ENCODE data around the gene DLG2.
"Not testable (repeated sequence)": the region's sequence is repeated elsewhere in the genome, so short reads cannot be mapped to it uniquely, and the experiment has no call there.

Gene DLG2

DNA sequence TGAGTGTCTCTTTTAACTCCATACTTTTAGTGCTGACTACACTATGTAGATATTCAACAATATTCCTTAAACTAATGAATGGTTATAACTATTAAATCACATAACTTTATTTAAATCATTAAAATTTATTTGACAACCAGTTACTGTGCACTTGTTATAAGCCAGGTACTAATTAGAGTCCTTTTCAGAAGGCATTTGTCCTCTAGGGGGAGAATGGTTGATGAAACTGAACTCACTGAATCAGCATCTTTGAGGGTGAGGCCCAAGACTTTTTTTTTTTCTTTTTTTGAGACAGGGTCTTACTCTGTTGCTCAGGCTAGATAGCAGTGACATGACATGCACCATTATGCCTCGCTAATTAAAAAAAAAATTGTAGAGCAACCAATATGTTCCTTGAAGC, 1825.3 kb downstream of the DLG2 start:
- no peak for DNase-seq

DNA sequence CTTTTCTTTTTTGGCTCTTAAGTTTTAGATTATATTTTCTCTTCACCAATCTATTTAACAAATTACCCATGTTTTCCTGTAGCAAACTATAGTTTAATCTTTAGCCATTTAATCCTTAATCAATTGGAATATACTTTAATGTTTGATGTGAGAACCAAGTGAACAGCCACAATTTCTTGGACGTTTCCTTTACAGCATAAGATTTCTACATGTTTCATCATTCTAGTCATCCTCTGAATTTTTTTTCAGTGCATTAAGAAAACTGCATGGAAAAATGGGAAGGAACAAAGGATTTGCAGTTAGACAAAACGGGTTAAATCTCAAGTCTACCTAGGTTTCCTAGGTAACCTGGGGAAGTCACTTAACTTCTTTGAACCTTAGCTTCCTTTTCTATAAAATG, 1833.8 kb downstream of the DLG2 start:
- DNase-seq: no peak

DNA sequence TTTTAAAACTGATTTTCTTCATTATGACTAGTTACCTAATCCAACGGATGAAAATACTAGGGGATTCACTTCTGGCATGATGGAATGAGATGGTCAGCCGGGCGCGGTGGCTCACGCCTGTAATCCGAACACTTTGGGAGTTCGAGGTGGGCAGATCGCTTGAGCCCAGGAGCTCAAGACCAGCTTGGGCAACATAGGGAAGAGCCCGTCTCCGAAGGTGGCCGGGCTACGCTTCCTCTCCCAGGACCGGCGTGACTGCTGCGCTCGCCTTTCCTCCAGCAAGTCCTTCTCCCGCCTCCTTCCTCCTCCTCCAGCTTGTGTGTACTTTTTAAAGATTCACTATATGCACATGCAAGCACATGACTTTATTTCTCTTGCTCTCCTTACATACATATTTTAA, 1835.6 kb downstream of the DLG2 start:
- no peak for DNase-seq

DNA sequence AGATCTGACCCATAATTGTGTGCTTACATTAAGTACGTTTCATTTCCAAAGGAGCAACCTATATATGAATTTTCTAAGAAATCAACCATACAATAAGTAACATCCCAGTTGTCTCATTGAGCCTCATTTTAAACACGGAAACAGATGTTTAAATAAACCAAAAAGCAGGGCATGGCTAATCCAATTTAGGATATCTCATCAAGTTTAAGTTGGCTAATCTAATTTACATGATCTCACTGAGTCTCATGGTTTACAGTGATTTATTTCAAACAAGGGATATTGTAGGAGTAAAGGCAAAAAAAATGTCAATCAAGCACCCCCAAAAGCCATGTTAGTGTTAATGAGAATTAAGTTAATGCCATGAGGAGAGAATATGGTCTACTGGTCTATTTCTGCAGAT, 1841.2 kb downstream of the DLG2 start:
- no peak for DNase-seq

DNA sequence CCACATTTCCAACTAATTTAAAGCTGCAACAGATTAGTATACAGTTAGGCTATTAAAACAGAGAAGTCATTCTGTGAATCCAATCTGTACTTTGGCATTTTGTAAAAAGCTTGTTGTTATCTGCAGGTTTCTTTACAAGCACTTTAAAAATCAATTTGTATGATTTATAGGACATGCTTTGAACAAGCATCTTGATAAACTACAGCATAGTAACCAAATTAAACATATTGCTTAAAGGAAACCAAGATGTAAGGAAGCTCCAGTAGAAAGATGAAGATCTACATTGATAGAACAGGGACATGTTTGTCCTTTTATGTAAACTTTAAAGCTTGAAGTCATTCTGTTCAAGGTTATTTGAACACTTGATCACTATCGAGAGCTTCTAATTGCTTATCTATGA, 1842.7 kb downstream of the DLG2 start:
- no peak for DNase-seq

DNA sequence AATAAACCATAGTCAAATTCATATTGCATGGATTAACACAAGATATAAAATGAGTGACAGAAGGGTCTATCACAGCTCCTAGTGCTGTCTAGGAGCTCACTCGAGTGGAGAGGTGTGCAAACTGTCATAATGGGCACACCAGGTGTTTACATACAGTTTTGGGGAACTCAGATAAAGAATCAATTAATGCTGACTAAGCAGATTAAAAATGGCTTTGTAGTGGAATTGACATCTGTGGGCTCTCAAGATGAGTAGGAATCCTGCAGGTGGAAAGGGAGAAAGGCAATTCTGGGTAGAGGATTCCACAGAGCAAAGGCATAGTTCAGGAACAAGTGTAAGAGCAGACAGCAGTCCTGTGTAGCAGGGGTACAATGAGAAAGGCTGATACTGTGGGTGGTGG, 1844.8 kb downstream of the DLG2 start:
- DNase-seq: no peak

DNA sequence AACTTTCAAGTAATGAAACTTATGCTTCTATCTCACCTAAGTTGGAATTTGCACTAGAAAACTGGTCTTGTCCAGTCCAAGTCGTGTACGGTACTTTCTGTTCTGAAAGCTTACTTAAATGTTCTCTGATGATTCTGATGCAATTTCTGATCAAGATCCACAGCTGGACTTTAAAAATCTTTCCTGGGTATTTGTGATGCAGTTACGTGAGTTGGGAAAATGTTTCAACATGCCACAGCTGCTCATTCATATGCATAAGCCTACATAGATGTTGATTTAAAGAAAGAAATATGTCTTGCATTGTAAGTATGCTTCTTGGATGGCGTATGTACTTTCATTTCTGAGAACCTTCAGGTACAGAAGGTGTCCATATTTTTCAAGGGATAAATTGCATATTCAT, 1847.3 kb downstream of the DLG2 start:
- no peak for DNase-seq

DNA sequence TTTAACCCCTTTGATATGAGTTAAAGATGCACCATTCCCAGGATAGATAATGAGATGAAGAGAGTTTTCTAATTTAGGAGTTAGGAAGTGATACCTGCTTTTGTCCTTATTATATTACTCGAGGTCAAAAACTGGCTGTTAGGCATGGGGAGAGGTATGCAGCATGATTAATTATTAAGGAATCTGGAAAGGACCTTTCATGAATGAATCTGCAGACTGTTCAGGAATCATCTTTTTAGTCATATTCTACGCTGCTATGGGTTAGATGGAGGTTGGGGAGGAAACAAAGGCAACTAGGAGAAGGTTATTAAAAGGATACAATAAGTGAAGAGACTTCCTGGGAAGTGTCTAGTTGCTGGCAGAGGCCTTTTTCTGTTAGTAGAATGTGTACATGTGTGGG, 1848.5 kb downstream of the DLG2 start:
- no peak for DNase-seq

DNA sequence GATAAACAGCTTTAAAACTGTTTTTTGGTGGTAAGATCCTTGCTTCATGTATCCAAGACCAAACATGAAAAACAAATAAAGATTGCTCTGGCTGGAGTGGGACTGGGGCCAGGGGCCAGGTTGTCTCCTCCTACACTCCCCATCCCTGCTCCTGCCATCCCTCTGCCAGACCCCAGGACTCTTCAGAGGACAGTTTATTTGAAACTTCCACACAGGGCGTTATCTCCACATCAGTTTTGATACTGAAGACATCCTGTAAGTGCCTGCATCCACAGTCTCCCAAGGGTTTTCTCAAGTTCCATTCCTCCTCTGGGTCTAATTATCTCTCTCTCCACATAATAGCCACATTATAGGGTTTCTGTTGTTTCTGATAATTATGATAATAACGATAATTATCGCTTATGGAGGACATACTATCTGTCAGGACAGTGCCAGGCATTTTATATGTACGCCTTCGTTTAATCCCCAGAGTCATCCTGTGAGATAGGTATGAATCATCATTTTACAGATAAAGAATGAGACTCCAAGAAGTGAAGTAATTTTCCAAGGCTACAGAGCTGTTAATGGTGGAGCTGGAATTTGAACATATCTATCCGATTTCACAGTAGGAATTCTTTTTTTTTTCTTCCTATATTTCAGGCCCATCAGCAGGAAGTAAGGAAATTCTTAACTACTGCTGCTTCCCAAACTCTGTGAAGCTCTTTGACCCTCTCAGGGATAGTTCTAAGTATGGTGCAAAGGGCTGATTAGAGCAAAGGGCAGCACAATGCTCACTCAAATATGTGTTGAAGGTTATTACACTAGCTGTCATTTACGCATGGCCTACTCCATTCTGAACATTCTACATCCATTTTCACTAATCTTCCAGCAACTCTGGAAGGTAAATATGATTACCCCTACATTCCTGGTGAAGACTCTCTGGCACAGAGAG, 1852.9 kb downstream of the DLG2 start:
- DNase-seq: no peak

DNA sequence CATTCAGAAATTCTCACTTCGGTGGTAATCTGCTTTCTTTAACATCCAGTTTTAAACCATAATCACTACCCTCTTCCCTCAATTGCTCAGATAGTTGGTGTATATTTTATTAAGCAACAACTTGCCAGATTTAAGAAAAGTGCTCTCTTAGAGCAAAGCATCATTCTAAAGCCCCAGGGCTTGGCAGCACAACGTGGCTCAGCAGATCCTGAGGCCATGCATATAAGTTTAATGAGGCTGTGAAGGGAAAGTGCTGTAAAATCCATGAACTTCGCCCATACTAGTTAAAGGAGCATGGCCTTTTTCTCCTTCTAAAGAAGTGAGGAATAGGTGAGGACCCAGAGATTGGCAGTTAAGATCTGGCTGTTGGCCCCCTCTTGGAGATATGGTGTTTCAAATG, 1858.7 kb downstream of the DLG2 start:
- DNase-seq: no peak

DNA sequence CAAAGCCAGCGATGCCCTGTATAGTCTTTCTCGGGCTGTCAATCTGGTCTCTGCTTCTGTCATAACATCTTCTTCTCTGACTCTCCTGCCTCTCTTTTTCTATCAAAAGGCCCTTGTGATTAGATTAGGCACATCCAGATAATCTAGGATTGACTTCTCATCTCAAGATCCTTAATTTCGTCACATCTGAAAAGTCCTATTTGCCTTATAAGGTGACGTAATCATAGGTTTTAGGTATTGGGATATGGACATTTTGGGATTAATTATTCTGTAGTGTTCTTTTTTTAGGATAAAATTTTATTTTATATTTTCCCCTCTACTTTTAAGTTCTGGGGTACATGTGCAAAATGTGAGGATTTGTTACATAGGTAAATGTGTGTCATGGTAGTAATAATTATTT, 1860.2 kb downstream of the DLG2 start:
- DNase-seq: no peak

DNA sequence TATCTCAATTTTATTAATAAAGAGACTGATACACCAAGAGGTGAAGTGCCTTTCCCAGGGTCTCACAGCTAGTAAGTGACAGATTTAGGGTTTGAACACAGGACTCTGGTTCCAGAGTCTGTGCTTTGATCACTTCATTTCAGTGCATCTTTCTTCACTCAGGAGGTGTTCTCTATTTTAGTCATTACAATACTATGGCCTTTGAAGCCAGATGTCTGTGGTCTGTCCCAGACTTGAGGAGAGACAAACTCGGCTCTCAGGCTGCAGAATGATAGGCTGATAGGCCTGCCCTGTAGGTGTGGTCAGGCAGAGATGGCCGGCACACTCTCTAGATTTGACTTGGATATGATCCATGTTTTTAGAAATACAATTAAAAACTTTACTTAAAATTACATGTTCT, 1862.5 kb downstream of the DLG2 start:
- DNase-seq: no peak

DNA sequence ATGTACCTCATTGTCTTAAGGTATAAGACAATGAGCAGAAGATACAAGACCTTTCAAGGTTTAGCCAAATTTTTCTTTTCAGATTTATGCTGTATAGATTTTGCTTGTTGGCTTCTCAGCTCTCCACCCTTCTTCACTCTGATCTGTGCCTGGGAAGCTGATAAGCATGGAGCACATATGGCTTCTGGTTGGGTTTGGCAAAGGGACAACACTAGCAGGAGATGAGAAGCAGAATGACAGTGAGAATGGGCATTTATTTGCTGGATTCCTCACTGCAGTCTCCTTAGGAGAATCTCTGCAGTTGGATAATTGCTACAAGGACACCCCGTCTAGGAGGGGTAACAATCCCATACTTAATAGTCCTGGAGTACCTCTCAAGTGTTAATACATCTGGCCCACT, 1866.2 kb downstream of the DLG2 start:
- no peak for DNase-seq

DNA sequence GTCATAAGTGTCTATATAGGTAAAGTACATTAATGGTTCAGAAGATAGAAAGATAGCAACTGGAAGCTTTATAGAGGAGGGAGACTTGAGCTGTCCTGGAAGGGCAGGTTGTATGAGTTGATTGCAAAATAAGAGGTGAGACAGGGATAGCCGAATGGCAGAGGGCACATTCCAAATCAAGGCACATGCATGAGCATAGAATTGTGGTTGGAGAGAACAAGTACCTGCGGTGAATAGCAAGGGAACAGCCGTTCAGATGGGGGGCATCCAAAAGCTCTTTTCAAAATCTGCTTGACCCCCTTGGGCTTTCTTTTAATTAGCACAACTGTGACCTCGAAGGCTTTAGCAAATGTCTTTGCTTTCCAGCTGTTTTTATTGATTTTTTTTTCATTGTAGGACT, 1868.0 kb downstream of the DLG2 start:
- DNase-seq: no peak

DNA sequence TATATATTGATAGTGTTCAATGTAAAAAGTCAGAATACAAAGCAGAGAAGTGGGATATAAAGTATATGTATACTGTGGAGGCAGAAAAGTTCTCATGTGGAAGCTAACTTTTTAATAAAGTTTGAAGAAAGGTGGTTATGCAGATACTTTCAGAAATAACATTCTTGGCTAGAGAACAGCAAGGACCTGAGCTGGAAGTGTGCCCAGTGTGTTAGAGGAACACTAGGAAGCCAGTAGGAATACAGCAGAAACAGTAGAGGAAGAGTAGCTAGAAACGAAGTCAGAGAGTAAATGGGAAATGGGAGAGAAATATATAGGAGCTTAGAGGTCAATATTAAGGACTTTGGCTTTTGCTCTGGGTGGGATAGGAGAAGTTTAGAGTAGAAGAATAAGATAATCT, 1876.1 kb downstream of the DLG2 start:
- DNase-seq: no peak

DNA sequence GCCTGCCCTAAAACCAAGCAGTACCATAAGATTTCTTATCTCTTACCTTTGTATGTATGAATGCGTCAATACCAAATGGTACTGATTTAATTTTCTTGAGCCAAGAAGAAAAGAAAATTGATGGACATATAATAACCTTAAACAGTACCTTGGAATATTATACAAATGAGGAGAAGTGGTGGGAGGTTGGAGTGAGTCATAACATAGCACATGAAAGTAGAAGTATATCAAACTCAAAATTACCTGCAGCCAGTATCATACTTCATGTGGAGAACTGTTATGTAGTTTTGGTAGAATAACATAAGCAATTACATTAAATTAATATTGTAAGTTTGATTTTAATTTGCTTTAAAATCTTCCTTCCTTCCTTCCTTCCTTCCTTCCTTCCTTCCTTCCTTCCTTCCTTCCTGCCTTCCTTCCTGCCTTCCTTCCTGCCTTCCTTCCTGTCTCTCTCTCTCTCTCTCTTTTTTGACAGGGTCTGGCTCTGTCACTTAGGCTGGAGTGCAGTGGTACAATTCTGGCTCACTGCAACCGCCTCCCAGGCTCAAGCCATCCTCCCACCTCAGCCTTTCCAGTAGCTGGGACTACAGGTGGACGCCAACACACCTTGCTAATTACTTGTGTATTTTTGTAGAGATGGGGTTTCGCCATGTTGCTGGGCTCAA, 1880.1 kb downstream of the DLG2 start:
- DNase-seq: no peak

DNA sequence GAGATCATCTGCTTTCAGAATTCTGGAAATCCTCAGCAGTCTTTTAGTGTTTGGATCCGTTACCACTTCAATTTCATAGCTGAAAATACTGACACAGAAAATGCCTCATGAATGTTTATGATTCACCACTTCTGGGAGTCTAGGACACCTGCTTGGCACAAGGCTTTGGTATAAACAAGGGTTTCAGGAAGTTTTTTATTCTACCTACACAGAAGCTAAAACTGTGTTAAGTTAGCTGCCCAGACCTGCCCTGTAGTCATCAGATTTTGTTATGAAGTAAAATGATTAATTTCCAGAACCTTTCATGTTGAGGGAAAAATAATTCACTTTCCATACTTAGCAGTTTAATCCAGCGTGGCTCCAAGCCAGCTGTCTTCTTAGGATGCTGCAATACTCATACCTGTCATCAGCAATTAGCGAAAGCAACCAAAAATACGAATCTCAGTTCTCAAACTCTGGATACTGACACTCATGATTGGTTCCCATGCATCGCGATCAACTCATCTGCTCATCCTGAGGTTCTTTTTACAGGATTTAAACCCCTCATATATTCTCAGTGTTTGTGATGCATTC, 1882.4 kb downstream of the DLG2 start:
- no peak for DNase-seq

DNA sequence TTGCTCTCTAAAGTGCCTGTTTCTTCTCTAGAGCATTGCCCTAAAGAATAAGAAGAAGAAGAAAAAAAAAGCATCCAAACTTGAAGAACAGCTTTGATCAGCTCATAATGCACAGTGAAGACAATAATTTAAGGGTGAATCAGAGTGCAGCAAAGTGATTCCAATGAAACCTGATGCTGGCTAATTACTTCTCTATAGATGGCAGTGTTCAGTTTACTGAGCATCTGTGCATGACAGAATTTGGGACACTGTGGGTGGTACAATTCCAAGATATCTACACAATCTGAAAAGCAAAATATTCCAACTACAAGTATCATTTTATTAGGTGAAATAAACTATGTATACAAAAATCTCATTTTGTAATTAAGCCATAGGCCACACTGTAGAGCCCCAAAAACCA, 1890.5 kb downstream of the DLG2 start:
- DNase-seq: no peak

DNA sequence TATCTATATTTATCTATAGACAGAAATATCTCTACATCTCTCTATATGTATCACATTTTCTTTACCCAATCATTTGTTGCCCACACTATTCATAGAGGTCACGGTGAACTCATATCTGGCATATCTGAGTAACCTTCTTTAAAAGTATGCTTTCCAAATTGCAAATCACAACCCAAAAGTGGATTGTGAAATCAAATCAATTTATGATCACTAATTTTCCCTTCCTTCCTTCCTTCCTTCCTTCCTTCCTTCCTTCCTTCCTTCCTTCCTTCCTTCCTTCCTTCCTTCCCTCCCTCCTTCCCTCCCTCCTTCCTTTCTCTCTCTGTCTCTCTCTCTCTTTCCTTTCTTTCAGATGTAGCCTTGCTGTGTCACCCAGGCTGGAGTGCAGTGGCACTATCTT, 1893.0 kb downstream of the DLG2 start:
- DNase-seq: no peak

DNA sequence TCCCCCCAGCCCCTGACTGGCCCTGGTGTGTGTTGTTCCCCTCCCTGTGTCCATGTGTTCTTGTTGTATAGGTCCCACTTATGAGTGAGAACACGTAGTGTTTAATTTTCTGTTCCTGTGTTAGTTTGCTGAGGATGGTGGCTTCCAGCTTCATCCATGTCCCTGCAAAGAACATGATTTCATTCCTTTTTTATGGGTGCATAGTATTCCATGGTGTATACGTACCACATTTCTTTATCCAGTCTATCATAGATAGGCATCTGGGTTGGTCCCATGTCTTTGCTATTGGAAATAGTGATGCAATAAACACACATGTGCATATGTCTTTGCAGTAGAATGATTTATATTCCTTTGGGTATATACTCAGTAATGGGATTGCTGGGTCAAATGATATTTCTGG, 1895.9 kb downstream of the DLG2 start:
- DNase-seq: not testable (repeated sequence)

DNA sequence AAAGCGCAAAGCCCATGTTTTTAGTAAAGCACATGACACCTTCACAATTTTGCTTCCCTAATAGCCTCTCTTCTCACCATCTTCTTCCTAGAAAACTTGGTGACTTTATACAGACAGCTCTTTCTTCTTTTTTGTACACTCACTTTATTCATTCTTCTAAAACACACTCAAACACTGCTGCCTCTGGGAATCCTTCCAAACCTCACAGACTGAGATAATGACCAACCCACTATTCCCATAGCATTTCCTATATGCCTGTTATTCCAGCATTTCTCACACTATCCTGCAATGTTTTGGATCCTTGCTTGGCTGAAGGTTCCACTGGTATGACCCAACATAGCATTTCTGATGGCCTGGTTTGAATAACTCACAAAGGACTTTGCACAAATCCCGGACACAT, 1898.9 kb downstream of the DLG2 start:
- no peak for DNase-seq

DNA sequence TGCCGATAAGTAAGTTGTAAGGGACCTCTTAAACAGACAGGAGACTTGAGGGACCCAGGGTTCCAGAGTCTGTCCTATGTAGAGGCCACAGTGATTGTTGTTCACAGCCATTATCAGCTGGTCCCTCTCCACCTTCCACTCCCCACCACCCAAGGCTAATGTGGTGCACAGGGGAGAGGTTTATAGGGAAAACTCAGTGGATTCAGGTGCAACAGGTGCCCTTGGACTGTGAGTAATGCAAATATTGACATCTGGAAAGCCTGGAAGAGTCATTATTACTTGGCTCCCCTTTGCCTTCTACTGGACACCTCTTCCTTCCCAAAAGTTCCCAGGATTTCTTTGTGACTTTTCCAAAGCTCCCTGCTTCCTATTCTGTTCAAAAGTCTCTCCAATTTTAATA, 1899.9 kb downstream of the DLG2 start:
- no peak for DNase-seq

DNA sequence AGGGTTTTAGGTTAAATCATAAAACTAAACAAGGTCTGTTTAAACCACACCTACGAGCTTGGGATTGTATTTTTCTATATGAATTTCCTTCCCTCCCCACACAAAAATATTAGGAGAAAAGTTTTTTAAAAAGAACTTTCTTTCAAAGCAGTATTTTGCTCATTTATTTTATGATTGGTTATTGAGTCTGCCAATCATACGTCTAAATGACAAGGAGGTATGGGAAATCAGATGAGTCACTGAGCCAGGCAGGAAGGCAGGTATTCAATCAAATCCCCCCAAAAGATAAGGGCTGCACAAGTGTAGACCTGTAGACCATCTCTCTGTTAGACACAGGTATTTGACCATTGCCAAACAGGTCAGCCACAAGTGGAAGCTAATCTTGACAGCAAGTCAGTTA, 1900.8 kb downstream of the DLG2 start:
- no peak for DNase-seq

DNA sequence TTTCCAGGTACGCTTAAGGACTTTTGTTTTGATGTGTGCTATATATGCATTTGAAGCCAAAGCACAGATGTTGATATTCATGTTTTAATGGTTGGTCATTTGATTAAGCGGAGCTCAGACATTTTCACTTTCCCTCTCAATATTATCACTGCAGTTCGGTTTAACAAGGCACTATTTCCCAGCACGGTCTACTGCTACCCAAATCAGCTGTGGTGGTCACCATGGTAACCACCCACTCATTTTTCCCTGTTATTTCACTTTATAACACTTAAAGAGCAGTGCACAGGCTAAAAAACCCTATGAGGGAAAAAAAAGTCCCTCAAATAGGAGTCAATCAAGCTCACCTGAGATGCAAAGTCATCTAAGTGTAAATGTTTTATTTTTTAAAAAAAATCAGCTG, 1901.4 kb downstream of the DLG2 start:
- DNase-seq: no peak

DNA sequence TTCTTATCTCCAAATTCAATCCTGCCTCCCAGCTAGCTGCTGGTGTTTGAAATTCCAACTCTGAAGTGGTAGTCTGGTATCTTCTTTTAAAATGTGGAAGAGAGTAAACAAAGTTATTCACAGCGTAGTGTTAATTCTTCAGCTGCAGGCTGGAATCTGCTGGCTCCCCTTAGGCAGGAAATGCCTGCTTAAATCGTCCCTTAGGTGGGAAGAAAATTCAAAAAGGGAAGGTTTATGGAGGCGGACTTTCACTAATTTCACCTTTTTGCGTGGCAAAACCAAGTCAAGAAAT, 1901.9 kb downstream of the DLG2 start:
- no peak for DNase-seq

Data from activated effector memory CD4-positive, alpha-beta T cell treated with Interleukin-2 at 50 U/mL for 16 hours (primary cell).